DMS53 (cell line): Measurements from ENCODE around the gene ICA1L.

Experiments used
- DNase-seq: peaks from one replicate; lab custom pipeline; 2025; lab: John Stamatoyannopoulos, UW

ICA1L gene

GRCh38 chr2:202736826-202737225 lies 134.7 kb downstream of the ICA1L start:
- no peak for DNase-seq

- DNase-seq = no peak
These were observed 145.5 kb downstream of the ICA1L start for GRCh38 chr2:202726070-202726469.

- no peak for DNase-seq
These were observed 147.8 kb downstream of the ICA1L start for GRCh38 chr2:202723746-202724145.
